ENCODE data around the gene STX4.

DNA sequence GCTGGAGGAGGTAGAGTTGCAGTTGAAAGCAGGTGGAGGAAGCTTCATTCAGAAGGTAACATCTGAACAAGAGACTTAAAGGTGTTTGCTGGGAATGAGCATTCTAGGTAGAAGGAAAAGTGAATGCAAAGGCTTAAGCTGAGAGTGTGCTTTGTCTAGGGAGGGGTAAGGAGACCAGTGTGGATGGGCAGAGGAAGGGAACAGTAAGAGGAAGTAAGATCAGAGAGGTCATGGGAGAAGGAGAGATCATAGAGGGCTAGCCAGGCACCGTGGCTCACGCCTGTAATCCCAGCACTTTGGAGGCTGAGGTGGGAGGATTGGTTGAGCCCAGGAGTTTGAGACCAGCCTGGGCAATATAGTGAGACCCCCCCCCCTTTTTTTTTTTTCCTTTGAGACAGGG, 3.3 kb downstream of the STX4 start:
- TF ChIP-seq, protein P1, sequence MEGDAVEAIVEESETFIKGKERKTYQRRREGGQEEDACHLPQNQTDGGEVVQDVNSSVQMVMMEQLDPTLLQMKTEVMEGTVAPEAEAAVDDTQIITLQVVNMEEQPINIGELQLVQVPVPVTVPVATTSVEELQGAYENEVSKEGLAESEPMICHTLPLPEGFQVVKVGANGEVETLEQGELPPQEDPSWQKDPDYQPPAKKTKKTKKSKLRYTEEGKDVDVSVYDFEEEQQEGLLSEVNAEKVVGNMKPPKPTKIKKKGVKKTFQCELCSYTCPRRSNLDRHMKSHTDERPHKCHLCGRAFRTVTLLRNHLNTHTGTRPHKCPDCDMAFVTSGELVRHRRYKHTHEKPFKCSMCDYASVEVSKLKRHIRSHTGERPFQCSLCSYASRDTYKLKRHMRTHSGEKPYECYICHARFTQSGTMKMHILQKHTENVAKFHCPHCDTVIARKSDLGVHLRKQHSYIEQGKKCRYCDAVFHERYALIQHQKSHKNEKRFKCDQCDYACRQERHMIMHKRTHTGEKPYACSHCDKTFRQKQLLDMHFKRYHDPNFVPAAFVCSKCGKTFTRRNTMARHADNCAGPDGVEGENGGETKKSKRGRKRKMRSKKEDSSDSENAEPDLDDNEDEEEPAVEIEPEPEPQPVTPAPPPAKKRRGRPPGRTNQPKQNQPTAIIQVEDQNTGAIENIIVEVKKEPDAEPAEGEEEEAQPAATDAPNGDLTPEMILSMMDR (conservative IDR thresholded peaks at IDR 0.05; ENCODE audit: low read length) = no peak
- TF ChIP-seq EZH2phosphoT487 (IDR thresholded peaks at IDR 0.05; ENCODE audit: borderline replicate concordance) = no peak
